ENCODE results near the gene GNB1L.

DNA sequence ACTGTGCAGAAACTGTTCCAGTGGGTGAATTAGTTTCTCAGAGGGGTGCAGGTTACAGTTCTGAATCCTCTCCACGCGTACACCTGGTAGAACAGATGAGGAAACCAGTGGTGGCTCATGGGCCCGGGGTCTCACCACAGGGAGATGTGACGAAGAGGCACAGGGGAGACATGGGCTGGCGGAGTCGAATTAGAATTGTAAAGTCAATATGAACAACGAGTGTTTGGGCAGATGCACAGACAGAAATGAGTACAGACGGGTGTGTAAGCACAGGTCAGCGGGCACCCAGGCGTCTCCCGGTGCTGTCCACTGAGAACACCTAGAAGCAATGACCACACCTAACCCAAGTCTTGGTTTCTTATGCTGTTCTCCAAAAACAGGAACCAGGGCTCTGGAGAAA lies 41.8 kb downstream of the GNB1L start:
- TF ChIP-seq, protein P1, sequence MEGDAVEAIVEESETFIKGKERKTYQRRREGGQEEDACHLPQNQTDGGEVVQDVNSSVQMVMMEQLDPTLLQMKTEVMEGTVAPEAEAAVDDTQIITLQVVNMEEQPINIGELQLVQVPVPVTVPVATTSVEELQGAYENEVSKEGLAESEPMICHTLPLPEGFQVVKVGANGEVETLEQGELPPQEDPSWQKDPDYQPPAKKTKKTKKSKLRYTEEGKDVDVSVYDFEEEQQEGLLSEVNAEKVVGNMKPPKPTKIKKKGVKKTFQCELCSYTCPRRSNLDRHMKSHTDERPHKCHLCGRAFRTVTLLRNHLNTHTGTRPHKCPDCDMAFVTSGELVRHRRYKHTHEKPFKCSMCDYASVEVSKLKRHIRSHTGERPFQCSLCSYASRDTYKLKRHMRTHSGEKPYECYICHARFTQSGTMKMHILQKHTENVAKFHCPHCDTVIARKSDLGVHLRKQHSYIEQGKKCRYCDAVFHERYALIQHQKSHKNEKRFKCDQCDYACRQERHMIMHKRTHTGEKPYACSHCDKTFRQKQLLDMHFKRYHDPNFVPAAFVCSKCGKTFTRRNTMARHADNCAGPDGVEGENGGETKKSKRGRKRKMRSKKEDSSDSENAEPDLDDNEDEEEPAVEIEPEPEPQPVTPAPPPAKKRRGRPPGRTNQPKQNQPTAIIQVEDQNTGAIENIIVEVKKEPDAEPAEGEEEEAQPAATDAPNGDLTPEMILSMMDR (IDR thresholded peaks at IDR 0.05; ENCODE audit: low read depth, low read length) = no peak
- no peak for TF ChIP-seq EZH2phosphoT487 (IDR thresholded peaks at IDR 0.05; ENCODE audit: low read depth)
